BE2C (cell line): Measurements from ENCODE around the gene MACROD1.

Source experiments
- DNase-seq: peaks from one replicate; pipeline ENCODE4 v3.0.0-alpha.2; 2020
- H3K27me3 ChIP-seq: fragments of 250-450 bp; sonication (Bioruptor Pico); 2 replicates; pipeline ENCODE4 v1.5.1; 2020; ENCODE audit warnings: mild to moderate bottlenecking
- H3K36me3 ChIP-seq: fragments of 250-450 bp; sonication (Bioruptor Pico); 2 replicates; pipeline ENCODE4 v1.5.1; 2020; ENCODE audit warnings: mild to moderate bottlenecking
- H3K4me1 ChIP-seq: fragments of 250-450 bp; sonication (Bioruptor Pico); 2 replicates; pipeline ENCODE4 v1.5.1; 2020
- H3K4me3 ChIP-seq: 2 replicates; pipeline ENCODE4 v1.5.1; 2011; ENCODE audit warnings: low read depth, low read length
- H3K9me3 ChIP-seq: fragments of 250-450 bp; sonication (Bioruptor Pico); 2 replicates; pipeline ENCODE4 v1.5.1; 2020
- CTCF ChIP-seq: IDR thresholded peaks from 2 replicates; pipeline ENCODE4 v1.5.1; 2012; ENCODE audit warnings: mild to moderate bottlenecking, low read depth, low read length

The MACROD1 gene

GRCh38 chr11:64080390-64080789, 85.5 kb downstream of the MACROD1 start:
- no peak for TF ChIP-seq CTCF
- Histone ChIP-seq H3K27me3 (no peaks in the 10 kb centered on the region), H3K4me3 (no peak overlapping the region), H3K36me3 (no peaks in the 10 kb centered on the region), H3K9me3 (no peaks in the 10 kb centered on the region), H3K4me1 (peaks cover 29% of the 10 kb centered on the region)
- no peak for DNase-seq

GRCh38 chr11:64078905-64079304, 87.0 kb downstream of the MACROD1 start:
- no peak overlapping the region for H3K4me3 ChIP-seq
- H3K27me3 ChIP-seq = no peaks in the 10 kb centered on the region
- no peak for TF ChIP-seq CTCF

GRCh38 chr11:64078284-64078683, 87.6 kb downstream of the MACROD1 start:
- TF ChIP-seq CTCF = no peak
- Histone ChIP-seq H3K4me3 (no peak overlapping the region), H3K36me3 (no peaks in the 10 kb centered on the region), H3K9me3 (no peaks in the 10 kb centered on the region), H3K4me1 (peaks cover 12% of the 10 kb centered on the region), H3K27me3 (no peaks in the 10 kb centered on the region)
- DNase-seq = peak; percentile 82

More at GRCh38 chr11:64078905-64079304, 87.0 kb downstream of the MACROD1 start:
- Histone ChIP-seq H3K36me3 (no peaks in the 10 kb centered on the region), H3K4me1 (peaks cover 14% of the 10 kb centered on the region), H3K9me3 (no peaks in the 10 kb centered on the region)
- DNase-seq = no peak

- H3K4me3 ChIP-seq = no peak overlapping the region
- H3K4me1 ChIP-seq = peaks cover 15% of the 10 kb centered on the region
- H3K9me3 ChIP-seq = no peaks in the 10 kb centered on the region
- TF ChIP-seq CTCF = no peak
- no peaks in the 10 kb centered on the region for H3K27me3 ChIP-seq
- no peak for DNase-seq
- H3K36me3 ChIP-seq = no peaks in the 10 kb centered on the region
Measured at GRCh38 chr11:64077607-64078006, 88.3 kb downstream of the MACROD1 start.

GRCh38 chr11:64076758-64077157, 89.2 kb downstream of the MACROD1 start:
- H3K9me3 ChIP-seq = no peaks in the 10 kb centered on the region
- no peak for DNase-seq
- H3K36me3 ChIP-seq = no peaks in the 10 kb centered on the region
- peaks cover 15% of the 10 kb centered on the region for H3K4me1 ChIP-seq
- H3K4me3 ChIP-seq = no peak overlapping the region
- no peak for TF ChIP-seq CTCF
- H3K27me3 ChIP-seq = no peaks in the 10 kb centered on the region

- H3K27me3 ChIP-seq = no peaks in the 10 kb centered on the region
- no peaks in the 10 kb centered on the region for H3K9me3 ChIP-seq
- TF ChIP-seq CTCF = no peak
- no peak for DNase-seq
- H3K4me3 ChIP-seq = no peak overlapping the region
- peaks cover 18% of the 10 kb centered on the region for H3K4me1 ChIP-seq
- H3K36me3 ChIP-seq = no peaks in the 10 kb centered on the region
Measured at GRCh38 chr11:64074239-64074638, 91.7 kb downstream of the MACROD1 start.
